GM18511 (cell line): ENCODE measurements around the gene GPRIN2.
"Not testable (repeated sequence)": the region's sequence is repeated elsewhere in the genome, so short reads cannot be mapped to it uniquely, and the experiment has no call there.

Source experiments
- ATAC-seq: cut with Tn5 transposase; IDR thresholded peaks from one replicate; pipeline ENCODE4 v1.9.1; 2021; ENCODE audit warnings: mild to moderate bottlenecking, moderate library complexity; ENCODE audit not compliant: unreplicated experiment

Gene GPRIN2

GRCh38 chr10:46556515-46557318 is at the start of gene GPRIN2:
Gene GPRIN2 (minus strand): TSS chr10:46556658. CDS start chr10:46550736, 5,922 bp downstream.
- no peak for ATAC-seq

GRCh38 chr10:46600516-46600915 is 44.1 kb upstream of the GPRIN2 start:
- peak; percentile 66 for ATAC-seq

- ATAC-seq = peak; percentile 91
Measured at GRCh38 chr10:46597616-46598246, 41.3 kb upstream of the GPRIN2 start.

GRCh38 chr10:46596570-46596969 is 40.1 kb upstream of the GPRIN2 start:
- not testable (repeated sequence) for ATAC-seq

GRCh38 chr10:46594453-46595063 is 38.1 kb upstream of the GPRIN2 start:
- ATAC-seq = not testable (repeated sequence)

- ATAC-seq = not testable (repeated sequence)
Measured at GRCh38 chr10:46593307-46593706, 36.8 kb upstream of the GPRIN2 start.

- not testable (repeated sequence) for ATAC-seq
Measured at GRCh38 chr10:46591053-46591452, 34.6 kb upstream of the GPRIN2 start.

- not testable (repeated sequence) for ATAC-seq
Measured at GRCh38 chr10:46589589-46589988, 33.1 kb upstream of the GPRIN2 start.

- ATAC-seq = not testable (repeated sequence)
Measured at GRCh38 chr10:46588221-46588620, 31.8 kb upstream of the GPRIN2 start.

- ATAC-seq = not testable (repeated sequence)
Measured at GRCh38 chr10:46587546-46587945, 31.1 kb upstream of the GPRIN2 start.

GRCh38 chr10:46585246-46585645 is 28.8 kb upstream of the GPRIN2 start:
- not testable (repeated sequence) for ATAC-seq

- ATAC-seq = not testable (repeated sequence)
Measured at GRCh38 chr10:46584196-46584595, 27.7 kb upstream of the GPRIN2 start.

GRCh38 chr10:46582568-46582967 is 26.1 kb upstream of the GPRIN2 start:
- not testable (repeated sequence) for ATAC-seq

GRCh38 chr10:46581997-46582396 is 25.5 kb upstream of the GPRIN2 start:
- ATAC-seq = not testable (repeated sequence)

GRCh38 chr10:46579378-46579777 is 22.9 kb upstream of the GPRIN2 start:
- ATAC-seq = not testable (repeated sequence)

GRCh38 chr10:46578474-46579178 is 22.2 kb upstream of the GPRIN2 start, which contains the start of gene SYT15:
Gene SYT15 (plus strand): TSS chr10:46579128. CDS start chr10:46579169, 41 bp downstream.
- ATAC-seq = not testable (repeated sequence)

- ATAC-seq = not testable (repeated sequence)
Measured at GRCh38 chr10:46577624-46578473, 21.4 kb upstream of the GPRIN2 start.

- ATAC-seq = not testable (repeated sequence)
Measured at GRCh38 chr10:46573884-46574283, 17.4 kb upstream of the GPRIN2 start.

GRCh38 chr10:46573314-46573713 is 16.9 kb upstream of the GPRIN2 start:
- not testable (repeated sequence) for ATAC-seq

- not testable (repeated sequence) for ATAC-seq
Measured at GRCh38 chr10:46572765-46573164, 16.3 kb upstream of the GPRIN2 start.
